H1 (cell line): ENCODE data around the gene ARHGEF6. TPM values are rescaled to one million over a fixed set of nuclear protein-coding genes. Genes with fewer than 3 reads are reported as not detected.

Experiments used
- CTCF ChIA-PET: fragments of 300-600 bp; sonication (Branson Sonifier 250); formaldehyde crosslinking; loops from one replicate; lab custom pipeline; 2021; ENCODE audit not compliant: partially characterized antibody; lab: Charles Lee
- POLR2A ChIA-PET: fragments of 300-600 bp; sonication (Branson Sonifier 250); formaldehyde crosslinking; loops from one replicate; lab custom pipeline; 2021; ENCODE audit warnings: inconsistent platforms; ENCODE audit not compliant: partially characterized antibody; lab: Charles Lee
- DNase-seq, 2 experiments: peaks; one replicate each; pipeline versions ENCODE4 v3.0.0 to v3.0.0-alpha.2; 2010 to 2022; ENCODE audit warnings: low spot score in 2 of 2, low read depth in 1 of 2, mixed read lengths in 1 of 2
- FAIRE-seq: peaks from 2 replicates; lab custom pipeline; 2011; peaks lifted over from hg19 to GRCh38; lab: Jason Lieb, UNC
- H2AFZ ChIP-seq: 2 replicates; pipeline ENCODE4 v1.8.1; 2012; ENCODE audit warnings: low read length, inconsistent platforms
- H2AK5ac ChIP-seq: 2 replicates; pipeline ENCODE4 v1.6.1; 2013; ENCODE audit warnings: low read depth, low read length
- H2BK120ac ChIP-seq: replicated peaks from 2 replicates; pipeline ENCODE3; 2013; ENCODE audit warnings: low read depth, low read length, inconsistent platforms
- H2BK12ac ChIP-seq: 2 replicates; pipeline ENCODE4 v1.6.1; 2013; ENCODE audit warnings: low read depth, low read length
- H2BK15ac ChIP-seq: 2 replicates; pipeline ENCODE4 v1.6.1; 2013; ENCODE audit warnings: low read length
- H2BK20ac ChIP-seq: 2 replicates; pipeline ENCODE4 v1.6.1; 2013; ENCODE audit warnings: low read length
- H2BK5ac ChIP-seq: 2 replicates; pipeline ENCODE4 v1.6.1; 2013; ENCODE audit warnings: low read depth, low read length
- H3K14ac ChIP-seq: 2 replicates; pipeline ENCODE4 v1.6.1; 2013; ENCODE audit warnings: inconsistent platforms; ENCODE audit not compliant: insufficient read length
- H3K18ac ChIP-seq: 2 replicates; pipeline ENCODE4 v1.6.1; 2013; ENCODE audit warnings: low read length; ENCODE audit errors: extremely low read depth
- H3K23ac ChIP-seq: 2 replicates; pipeline ENCODE4 v1.6.1; 2013; ENCODE audit warnings: inconsistent platforms; ENCODE audit not compliant: insufficient read length
- H3K23me2 ChIP-seq: 2 replicates; pipeline ENCODE4 v1.6.1; 2013; ENCODE audit warnings: low read depth, low read length
- H3K27ac ChIP-seq: 2 replicates; pipeline ENCODE4 v1.6.1; 2011; ENCODE audit warnings: low read depth, low read length, inconsistent platforms
- H3K27me3 ChIP-seq, 4 experiments: replicated peaks in 1 of 4; 1 replicate in 1 of 4; 2 replicates in 3 of 4; pipeline versions ENCODE4 v1.6.1 to v1.8.1; 2011 to 2013; ENCODE audit warnings: low read length in 3 of 4, mild to moderate bottlenecking in 3 of 4, inconsistent platforms in 2 of 4, mixed read lengths in 2 of 4, moderate library complexity in 1 of 4; ENCODE audit not compliant: control insufficient read depth in 3 of 4, insufficient read depth in 3 of 4; ENCODE audit errors: extremely low read depth in 1 of 4
- H3K36me3 ChIP-seq, 4 experiments: 2 replicates each; pipeline versions ENCODE4 v1.6.1 to v1.8.1; 2011 to 2013; ENCODE audit warnings: mild to moderate bottlenecking in 4 of 4, low read length in 3 of 4, moderate library complexity in 2 of 4, control low read depth in 1 of 4, inconsistent platforms in 1 of 4; ENCODE audit not compliant: insufficient read depth in 4 of 4, control insufficient read depth in 2 of 4
- H3K4ac ChIP-seq: replicated peaks from 2 replicates; pipeline ENCODE3; 2013; ENCODE audit warnings: low read length, low read depth, mixed read lengths, inconsistent platforms; ENCODE audit not compliant: insufficient read length
- H3K4me1 ChIP-seq, 4 experiments: replicated peaks in 1 of 4; 1 replicate in 1 of 4; 2 replicates in 3 of 4; pipeline versions ENCODE4 v1.6.1 to v1.8.1; 2011 to 2013; ENCODE audit warnings: low read length in 3 of 4, inconsistent platforms in 2 of 4, mixed read lengths in 1 of 4; ENCODE audit not compliant: insufficient read depth in 4 of 4, control insufficient read depth in 3 of 4
- H3K4me2 ChIP-seq, 2 experiments: 2 replicates each; pipeline versions ENCODE4 v1.6.1 to v1.8.1; 2011 to 2013; ENCODE audit warnings: low read depth in 2 of 2, low read length in 2 of 2, control low read depth in 1 of 2, inconsistent platforms in 1 of 2, mild to moderate bottlenecking in 1 of 2; ENCODE audit not compliant: insufficient read depth in 1 of 2
- H3K4me3 ChIP-seq, 4 experiments: fragments of 200-600, 300-600 bp in 1 of 4; sonication (generic), shearing (Covaris generic), sonication (Bioruptor Twin) in 1 of 4; 2 replicates each; pipeline versions ENCODE4 v1.5.1 to v1.8.1; 2011 to 2016; ENCODE audit warnings: low read length in 4 of 4, low read depth in 3 of 4, control low read depth in 2 of 4, inconsistent platforms in 2 of 4, mild to moderate bottlenecking in 2 of 4, mixed read lengths in 1 of 4, moderate library complexity in 1 of 4; ENCODE audit not compliant: insufficient read depth in 2 of 4; ENCODE audit errors: extremely low read depth in 1 of 4
- H3K56ac ChIP-seq: replicated peaks from 2 replicates; pipeline ENCODE3; 2013; ENCODE audit warnings: low read depth, mild to moderate bottlenecking, mixed read lengths, low read length, inconsistent platforms; ENCODE audit not compliant: insufficient read length
- H3K79me1 ChIP-seq: 2 replicates; pipeline ENCODE4 v1.6.1; 2013; ENCODE audit warnings: low read depth, low read length, control low read depth
- H3K79me2 ChIP-seq, 2 experiments: 2 replicates each; pipeline versions ENCODE4 v1.6.1 to v1.8.1; 2012 to 2013; ENCODE audit warnings: low read length in 2 of 2, mild to moderate bottlenecking in 2 of 2, inconsistent platforms in 1 of 2; ENCODE audit not compliant: insufficient read depth in 2 of 2, control insufficient read depth in 1 of 2
- H3K9ac ChIP-seq, 4 experiments: replicated peaks in 1 of 4; 1 replicate in 1 of 4; 2 replicates in 3 of 4; pipeline versions ENCODE4 v1.6.1 to v1.8.1; 2011 to 2013; ENCODE audit warnings: low read depth in 3 of 4, low read length in 3 of 4, control low read depth in 2 of 4, mild to moderate bottlenecking in 2 of 4, moderate library complexity in 2 of 4, inconsistent platforms in 1 of 4; ENCODE audit errors: extremely low read depth in 1 of 4
- H3K9me3 ChIP-seq, 2 experiments: 2 replicates each; pipeline versions ENCODE4 v1.6.1 to v1.8.1; 2012 to 2013; ENCODE audit warnings: mild to moderate bottlenecking in 2 of 2, moderate library complexity in 2 of 2, control low read depth in 1 of 2, inconsistent platforms in 1 of 2, low read depth in 1 of 2, low read length in 1 of 2, mixed read lengths in 1 of 2; ENCODE audit not compliant: insufficient read depth in 2 of 2
- H4K20me1 ChIP-seq, 2 experiments: replicated peaks in 1 of 2; 2 replicates each; pipeline versions ENCODE3 to v1.8.1; 2011 to 2013; ENCODE audit warnings: inconsistent platforms in 2 of 2, low read length in 2 of 2, mild to moderate bottlenecking in 1 of 2; ENCODE audit not compliant: insufficient read depth in 2 of 2, control insufficient read depth in 1 of 2
- H4K5ac ChIP-seq: 2 replicates; pipeline ENCODE4 v1.6.1; 2013; ENCODE audit warnings: low read length, low read depth, mixed read lengths, inconsistent platforms; ENCODE audit not compliant: insufficient read length
- H4K8ac ChIP-seq: 2 replicates; pipeline ENCODE4 v1.8.0; 2013; ENCODE audit warnings: mild to moderate bottlenecking, moderate library complexity, low read length, inconsistent platforms; ENCODE audit not compliant: insufficient read depth; ENCODE audit errors: extremely low read depth
- H4K91ac ChIP-seq: replicated peaks from 2 replicates; pipeline ENCODE3; 2013; ENCODE audit warnings: low read length, mixed read lengths, inconsistent platforms; ENCODE audit not compliant: insufficient read length
- RFX5 ChIP-seq: IDR thresholded peaks from 2 replicates; pipeline ENCODE4 v1.6.1; 2011; ENCODE audit warnings: low read depth, low read length, improper control_type of control experiment, borderline replicate concordance
- YY1 ChIP-seq: IDR thresholded peaks from 2 replicates; pipeline ENCODE4 v1.6.1; 2011; ENCODE audit warnings: low read depth, mild to moderate bottlenecking, low read length
- WGBS, 2 experiments: shearing (Covaris generic) in 1 of 2; methylation state at CpG; one replicate each; pipeline versions ENCODE4 v1.1.6 to v1.1.7; 2013 to 2015; ENCODE audit warnings: low lambda C conversion rate in 2 of 2, mixed read lengths in 2 of 2, inconsistent platforms in 1 of 2, low coverage in 1 of 2, missing lambda C conversion rate in 1 of 2; ENCODE audit not compliant: insufficient replicate concordance in 2 of 2, insufficient coverage in 1 of 2, insufficient read length in 1 of 2; ENCODE audit errors: extremely low coverage in 1 of 2, missing lambda C conversion rate in 1 of 2; 5-methylcytosine and 5-hydroxymethylcytosine counted together
- polyA plus RNA-seq, 7 experiments: library from polyadenylated mRNA; depleted of rRNA in 3 of 7; stranded (reverse) in 5 of 7; unstranded in 2 of 7; fragments of >200 nt in 5 of 7; fragments of 200-250 nt in 2 of 7; gene quantifications; 1 replicate in 5 of 7; 2 replicates in 1 of 7; 4 replicates in 1 of 7; pipeline versions ENCODE4 v1.2.1 to v1.2.3, GENCODE V29; 2011 to 2013; ENCODE audit warnings: missing spikeins in 2 of 7, mixed read lengths in 2 of 7
- total RNA-seq: library from RNA; stranded (reverse); fragmentation: NEBNext Ultra II Directional; extraction: Animal tissue kit (Norgen Biotek cat#: 25700); gene quantifications from 2 replicates; pipeline ENCODE4 v1.2.1, GENCODE V29; 2021

ARHGEF6 gene
- total and polyA plus RNA-seq, 2 of the 8 experiments (the other 6 are each of a cell fraction or from before 2014, with no cell fraction given) = 3.6 to 3.7 TPM

DNA sequence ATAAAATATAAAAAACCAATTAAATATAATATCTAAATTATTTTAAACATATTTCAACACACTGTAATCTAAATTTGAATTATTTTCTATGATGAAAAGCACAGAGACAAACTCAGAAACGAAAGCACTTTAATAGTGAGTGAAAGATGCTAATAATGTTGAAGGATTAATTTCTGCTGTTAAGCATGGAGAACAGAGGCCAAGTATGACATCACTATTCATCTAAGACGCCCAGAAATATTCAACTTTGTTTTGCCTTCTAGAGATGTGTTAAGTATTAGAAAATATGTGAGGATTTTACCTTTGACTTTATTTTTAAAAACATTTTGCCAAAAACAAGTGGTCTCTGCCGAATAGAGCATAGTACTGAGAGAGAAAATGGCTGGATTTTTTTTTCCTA lies 19.3 kb downstream of the ARHGEF6 start:
- Histone ChIP-seq H4K5ac (no peak overlapping the region), H3K4me2 (no peak overlapping the region), H4K91ac (no peak overlapping the region), H3K18ac (no peak overlapping the region), H2BK5ac (no peak overlapping the region), H3K4me3 (no peak overlapping the region), H2AK5ac (no peak overlapping the region), H3K79me1 (no peaks in the 10 kb centered on the region), H3K23ac (no peak overlapping the region), H3K79me2 (no peaks in the 10 kb centered on the region), H3K4me1 (peaks cover 0 to 5% (median 5%) of the 10 kb centered on the region in 4 experiments; a peak in 5 of 7 replicates), H2AFZ (no peak overlapping the region), H3K9ac (no peak overlapping the region), H3K4ac (no peak overlapping the region), H2BK12ac (no peak overlapping the region), H4K8ac (no peak overlapping the region), H3K36me3 (no peaks in the 10 kb centered on the region), H3K14ac (no peak overlapping the region), H3K27ac (no peak overlapping the region), H2BK15ac (no peak overlapping the region)
- ChIA-PET CTCF (no interaction called here), POLR2A (no interaction called here)
- no peak for FAIRE-seq
- TF ChIP-seq RFX5 = no peak
- no peak for TF ChIP-seq YY1
- TF ChIP-seq, all 59 proteins: peak for 0
- no peaks in the 10 kb centered on the region for H4K20me1 ChIP-seq
- H2BK120ac ChIP-seq = no peak overlapping the region
- 84% methylated on average over 3 of the region's 3 CpGs; no CpG with 5 or more reads in 1 of the 2 experiments for WGBS, 2 experiments
- no peak for DNase-seq
- no peak overlapping the region for H3K56ac ChIP-seq
- H3K27me3 ChIP-seq = no peaks in the 10 kb centered on the region
- H3K9me3 ChIP-seq = no peaks in the 10 kb centered on the region
- H3K23me2 ChIP-seq = no peaks in the 10 kb centered on the region
- H2BK20ac ChIP-seq = no peak overlapping the region
